GM19455 (cell line): ENCODE measurements around the gene PARP3.
"Not testable (repeated sequence)": the region's sequence is repeated elsewhere in the genome, so short reads cannot be mapped to it uniquely, and the experiment has no call there.

ENCODE experiments used
- ATAC-seq: cut with Tn5 transposase; IDR thresholded peaks from one replicate; pipeline ENCODE4 v1.9.1; 2021; ENCODE audit not compliant: unreplicated experiment

The PARP3 gene

GRCh38 chr3:51941798-51942602, at the start of gene PARP3, which contains the start of gene RRP9:
TSS of gene PARP3 (plus strand) at chr3:51942363. CDS start at chr3:51943356, 993 bp downstream.
TSS of gene RRP9 (minus strand) at chr3:51941904. CDS start at chr3:51941867, 37 bp downstream.
- ATAC-seq: peak; percentile 91

GRCh38 chr3:51894391-51894790, 47.8 kb upstream of the PARP3 start:
- no peak for ATAC-seq

- no peak for ATAC-seq
These were observed 47.2 kb upstream of the PARP3 start for GRCh38 chr3:51894939-51895338.

GRCh38 chr3:51896607-51897305, 45.4 kb upstream of the PARP3 start:
- ATAC-seq: no peak

- ATAC-seq: no peak
These were observed 44.8 kb upstream of the PARP3 start for GRCh38 chr3:51897391-51897790.

GRCh38 chr3:51900043-51900442, 42.1 kb upstream of the PARP3 start:
- ATAC-seq: not testable (repeated sequence)

- not testable (repeated sequence) for ATAC-seq
These were observed 39.8 kb upstream of the PARP3 start for GRCh38 chr3:51902361-51902760.

- ATAC-seq: no peak
These were observed 37.9 kb upstream of the PARP3 start for GRCh38 chr3:51904034-51904823.

- no peak for ATAC-seq
These were observed 34.1 kb upstream of the PARP3 start for GRCh38 chr3:51908026-51908425.

GRCh38 chr3:51916418-51916817, 25.7 kb upstream of the PARP3 start:
- no peak for ATAC-seq

- no peak for ATAC-seq
These were observed 21.0 kb upstream of the PARP3 start for GRCh38 chr3:51921081-51921578.

- no peak for ATAC-seq
These were observed 14.8 kb upstream of the PARP3 start for GRCh38 chr3:51927061-51927977.

GRCh38 chr3:51928438-51928837, 13.7 kb upstream of the PARP3 start:
- no peak for ATAC-seq

- not testable (repeated sequence) for ATAC-seq
These were observed 13.2 kb upstream of the PARP3 start for GRCh38 chr3:51928981-51929380.

- no peak for ATAC-seq
These were observed 12.7 kb upstream of the PARP3 start for GRCh38 chr3:51929420-51930003.

GRCh38 chr3:51930439-51930838, 11.7 kb upstream of the PARP3 start:
- no peak for ATAC-seq

- no peak for ATAC-seq
These were observed 10.4 kb upstream of the PARP3 start for GRCh38 chr3:51931756-51932155.

- no peak for ATAC-seq
These were observed 9.4 kb upstream of the PARP3 start for GRCh38 chr3:51932471-51933370.
